Activated CD8-positive, alpha-beta memory T cell treated with anti-CD3 and anti-CD28 coated beads for 36 hours (primary cell): Measurements from ENCODE around the gene NRF1. TPM values are rescaled to one million over a fixed set of nuclear protein-coding genes. Genes with fewer than 3 reads are reported as not detected.
"Not testable (repeated sequence)": the region's sequence is repeated elsewhere in the genome, so short reads cannot be mapped to it uniquely, and the experiment has no call there.

ENCODE experiments used
- CTCF ChIA-PET: fragments of 350-600 bp; sonication (Branson Sonifier 250); formaldehyde crosslinking; loops from one replicate; lab custom pipeline; 2021; ENCODE audit warnings: antibody characterized with exemption; lab: Charles Lee
- POLR2A ChIA-PET: fragments of 350-600 bp; sonication (Branson Sonifier 250); formaldehyde crosslinking; loops from one replicate; lab custom pipeline; 2021; ENCODE audit warnings: antibody characterized with exemption; lab: Charles Lee
- total RNA-seq, 2 experiments: library from RNA; stranded (reverse); gene quantifications; one replicate each; pipeline ENCODE4 v1.2.3, GENCODE V29; 2021

The NRF1 gene
- total RNA-seq, 2 experiments from 2014 or later, result 21.8 to 23.3 TPM

DNA sequence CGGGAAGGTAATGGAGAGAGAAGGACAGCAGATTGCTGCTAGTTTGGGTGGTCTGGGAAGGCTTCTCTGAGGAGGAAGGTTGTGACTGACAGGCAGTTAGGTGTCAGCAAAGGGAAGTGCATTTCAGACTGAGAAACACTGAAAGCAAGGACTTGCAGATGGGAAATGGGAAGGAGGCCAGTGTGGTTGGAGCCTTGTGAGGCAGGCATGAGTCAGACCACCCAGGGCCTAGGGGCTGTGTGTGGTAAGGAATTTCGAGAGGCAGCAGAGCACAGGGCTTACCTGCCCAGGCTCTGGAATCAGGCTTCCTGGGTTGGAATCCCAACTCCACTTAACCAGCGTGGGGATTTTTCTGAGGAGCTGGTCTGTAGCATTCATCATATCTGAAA lies 53.5 kb downstream of the NRF1 start:
- CTCF ChIA-PET, result interaction anchor here (1.2 to 2.0 kb wide), 3 partner anchors 160 to 344 kb away, joined by 5 to 8 read pairs (median 5); no protein-coding TSS in a partner anchor
- POLR2A ChIA-PET, result no interaction called here

DNA sequence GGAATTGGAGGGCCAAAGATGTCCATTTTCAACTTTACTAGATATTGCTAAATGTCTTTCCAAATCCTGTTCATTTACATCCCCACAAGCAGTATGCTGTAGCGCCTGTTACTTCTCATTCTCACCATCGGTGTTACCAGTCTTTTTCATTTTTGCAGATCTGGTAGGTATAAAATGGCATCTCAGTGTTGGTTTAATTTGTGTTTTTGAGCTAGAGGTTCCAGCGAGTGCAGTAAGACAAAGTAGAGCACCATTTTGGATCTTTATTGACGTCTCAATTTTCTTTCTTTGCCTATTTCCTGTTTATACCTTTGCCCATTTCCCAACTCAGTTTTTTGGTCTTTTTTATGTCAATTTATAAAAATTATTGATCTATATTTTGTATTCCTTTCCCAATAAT lies 55.6 kb downstream of the NRF1 start:
- CTCF ChIA-PET, result interaction anchor here (1.0 kb wide), 1 partner anchor 43 kb away, joined by 3 read pairs; no protein-coding TSS in a partner anchor
- POLR2A ChIA-PET, result no interaction called here

DNA sequence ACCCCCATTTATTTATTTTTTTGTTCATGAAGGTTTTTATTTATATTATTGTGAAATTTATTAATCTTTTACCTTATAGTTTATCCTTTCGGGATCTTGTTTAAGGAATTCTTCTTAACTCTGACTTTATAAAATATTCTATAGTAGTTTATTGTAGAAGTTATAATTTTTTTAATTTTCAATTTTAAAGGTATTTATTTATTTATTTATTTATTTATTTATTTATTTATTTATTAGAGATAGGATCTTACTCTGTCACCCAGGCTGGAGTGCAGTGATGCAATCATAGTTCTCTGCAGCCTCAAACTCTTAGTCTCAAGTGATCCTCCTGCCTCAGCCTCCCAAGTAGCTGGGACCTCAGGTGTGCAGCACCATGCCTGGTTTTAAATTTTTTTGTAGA lies 56.0 kb downstream of the NRF1 start:
- ChIA-PET POLR2A (no interaction called here), CTCF (interaction anchor here (1.0 kb wide), 1 partner anchor 42 kb away, joined by 3 read pairs; no protein-coding TSS in a partner anchor)

DNA sequence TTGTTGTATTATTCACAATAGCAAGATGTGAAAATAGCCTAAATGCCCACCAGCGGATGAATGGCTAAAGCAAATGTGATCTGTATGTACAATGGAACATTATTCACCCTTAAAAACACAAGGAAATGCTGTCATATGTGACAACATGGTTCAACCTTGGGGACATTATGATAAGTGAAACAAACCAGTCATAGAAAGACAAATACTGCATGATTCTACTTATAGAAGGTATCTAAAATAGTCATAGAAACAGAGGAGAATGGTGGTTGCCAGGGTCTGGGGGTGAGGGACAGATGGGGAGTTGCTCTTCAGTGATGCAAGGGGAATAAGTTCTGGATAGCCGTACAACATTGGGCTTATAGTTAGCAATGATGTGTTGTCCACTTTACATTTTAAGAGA lies 58.4 kb downstream of the NRF1 start:
- CTCF ChIA-PET, result no interaction called here
- POLR2A ChIA-PET, result no interaction called here

DNA sequence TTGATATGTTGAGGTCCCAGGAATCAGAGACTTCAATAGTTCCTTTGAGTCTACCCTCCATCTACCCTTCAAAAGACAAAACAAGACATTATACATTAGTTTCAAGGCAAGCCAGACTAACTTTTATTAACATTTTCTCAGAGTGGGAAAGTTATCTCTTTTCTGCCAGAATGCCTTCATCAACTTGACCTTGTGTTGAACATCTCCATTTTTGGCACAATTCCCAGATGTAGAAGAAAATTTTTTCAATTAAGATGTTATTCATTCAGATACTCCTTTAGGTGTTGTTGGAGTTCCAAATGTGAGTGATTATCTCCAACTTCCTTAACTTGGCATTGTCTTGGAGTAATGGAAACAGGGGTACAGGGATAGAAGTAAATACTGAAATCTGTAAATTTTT lies 59.1 kb downstream of the NRF1 start:
- POLR2A ChIA-PET, result no interaction called here
- CTCF ChIA-PET, result no interaction called here

DNA sequence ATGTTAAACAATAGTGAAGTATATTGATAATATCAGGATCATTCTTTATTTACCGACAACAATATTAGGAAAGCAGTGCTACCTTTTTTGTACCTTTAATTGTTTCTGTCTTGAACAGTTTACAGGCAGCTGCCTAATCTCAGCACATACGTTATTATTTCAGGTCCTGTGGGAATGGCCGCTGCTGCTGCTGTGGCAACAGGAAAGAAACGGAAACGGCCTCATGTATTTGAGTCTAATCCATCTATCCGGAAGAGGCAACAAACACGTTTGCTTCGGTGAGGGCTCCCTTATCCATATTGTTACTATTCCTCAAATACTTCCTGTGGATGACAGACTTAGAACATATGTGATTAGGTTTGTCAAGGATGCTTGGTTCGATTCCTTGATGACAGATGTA lies 59.7 kb downstream of the NRF1 start:
- ChIA-PET CTCF (no interaction called here), POLR2A (no interaction called here)

DNA sequence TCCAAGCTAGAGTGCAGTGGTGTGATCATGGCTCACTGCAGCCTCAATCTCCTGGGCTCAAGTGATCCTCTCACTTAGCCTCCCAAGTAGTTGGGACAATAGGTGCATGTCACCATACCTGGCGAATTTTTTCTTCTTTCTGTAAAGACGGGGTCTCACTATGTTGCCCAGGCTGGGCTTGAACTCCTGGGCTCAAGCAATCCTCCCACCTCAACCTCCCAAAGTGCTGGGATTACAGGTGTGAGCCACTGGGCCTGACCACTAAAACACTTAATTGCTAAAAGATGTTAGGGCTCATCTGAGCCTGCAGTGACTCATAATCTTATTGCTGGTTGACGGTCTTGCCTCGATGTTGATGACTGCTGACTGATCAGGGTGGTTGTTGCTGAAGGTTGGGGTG lies 63.0 kb downstream of the NRF1 start:
- POLR2A ChIA-PET, CTCF ChIA-PET: not testable (repeated sequence)

DNA sequence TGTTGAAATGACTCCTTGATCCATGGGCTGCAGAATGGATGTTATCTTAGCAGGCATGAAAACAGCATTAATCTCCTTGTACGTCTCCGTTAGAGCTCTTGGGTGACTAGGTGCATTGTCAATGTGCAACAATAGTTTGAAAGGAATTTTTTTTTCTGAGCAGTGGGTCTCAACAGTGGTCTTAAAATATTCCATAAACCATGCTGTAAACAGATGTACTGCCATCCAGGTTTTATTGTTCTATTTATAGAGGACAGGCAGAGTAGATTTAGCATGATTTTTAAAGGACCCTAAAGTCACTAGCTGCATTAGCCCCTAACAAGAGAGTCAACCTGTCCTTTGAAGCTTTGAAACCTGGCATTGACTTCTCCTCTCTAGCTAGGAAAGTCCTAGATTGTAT lies 64.0 kb downstream of the NRF1 start:
- ChIA-PET CTCF (no interaction called here), POLR2A (no interaction called here)

DNA sequence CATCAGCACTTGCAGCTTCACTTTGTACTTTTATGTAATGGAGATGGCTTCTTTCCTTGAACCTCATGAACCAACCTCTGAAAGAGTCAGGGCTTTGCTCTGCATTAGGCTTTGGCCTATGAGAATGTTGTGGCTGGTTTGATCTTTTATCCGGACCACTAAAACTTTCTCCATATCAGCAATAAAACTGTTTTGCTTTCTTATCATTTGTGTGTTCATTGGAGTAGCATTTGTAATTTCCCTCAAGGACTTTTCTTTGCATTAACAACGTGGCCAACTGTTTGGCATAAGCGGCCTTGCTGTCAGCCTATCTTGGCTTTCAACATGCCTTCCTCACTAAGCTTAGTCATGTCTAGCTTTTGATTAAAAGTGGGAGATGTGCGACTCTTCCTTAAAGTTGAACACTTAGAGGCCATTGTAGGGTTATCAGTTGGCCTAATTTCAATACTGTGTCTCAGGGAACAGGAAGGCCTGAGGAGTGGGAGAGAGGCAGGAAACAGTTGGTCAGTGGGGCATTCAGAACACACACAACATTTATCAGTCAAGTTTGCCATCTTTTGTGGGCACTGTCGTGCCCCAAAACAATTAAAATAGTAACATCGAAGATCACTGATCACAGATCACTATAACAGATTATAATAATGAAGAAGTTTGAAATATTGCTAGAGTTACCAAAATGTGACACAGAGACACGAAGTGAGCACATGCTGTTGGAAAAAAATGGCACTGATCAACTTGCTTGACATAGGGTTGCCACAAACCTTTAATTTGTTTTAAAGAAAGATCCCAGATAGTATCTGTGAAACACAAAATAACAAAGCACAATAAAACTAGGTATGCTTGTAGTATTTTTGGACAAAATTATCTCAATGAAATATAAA lies 64.7 kb downstream of the NRF1 start:
- ChIA-PET CTCF (no interaction called here), POLR2A (no interaction called here)

DNA sequence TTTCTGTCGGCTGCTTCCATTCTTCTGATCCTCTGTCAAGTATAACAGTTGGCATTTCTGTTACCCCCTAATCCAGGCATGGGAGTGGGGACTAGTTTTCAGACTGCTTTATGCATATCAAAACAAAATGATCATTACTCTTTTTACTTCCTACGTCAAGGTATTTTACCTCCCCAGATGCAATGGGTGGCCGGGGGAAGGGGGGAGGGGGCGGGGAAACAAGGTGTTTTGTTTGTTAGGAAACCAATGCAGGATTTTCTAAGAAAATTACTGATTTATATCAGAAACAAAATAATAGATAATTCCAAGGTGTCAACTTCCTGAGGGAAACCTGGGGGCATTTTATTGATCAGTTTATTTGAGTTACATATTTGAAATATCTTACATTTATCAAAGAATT lies 66.3 kb downstream of the NRF1 start:
- POLR2A ChIA-PET, result no interaction called here
- CTCF ChIA-PET, result no interaction called here

DNA sequence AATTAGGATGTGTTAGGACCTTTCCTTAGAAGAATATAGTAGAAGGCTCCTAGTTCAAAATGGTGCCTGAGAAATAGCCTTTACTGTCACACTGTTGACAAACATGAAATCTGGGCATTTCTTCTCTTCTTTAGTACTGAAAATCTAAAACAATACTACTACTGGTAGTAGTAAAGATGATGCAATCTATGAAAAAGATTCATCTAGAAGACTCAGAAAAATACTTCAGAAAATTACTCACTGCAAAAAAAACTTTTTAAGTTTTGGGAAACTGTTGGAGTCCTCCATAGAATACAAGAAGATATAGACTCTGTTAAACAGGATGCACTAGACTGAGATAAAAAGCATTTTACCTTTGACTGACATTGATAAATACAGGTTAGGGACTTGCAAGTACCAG lies 67.1 kb downstream of the NRF1 start:
- ChIA-PET POLR2A (no interaction called here), CTCF (no interaction called here)

DNA sequence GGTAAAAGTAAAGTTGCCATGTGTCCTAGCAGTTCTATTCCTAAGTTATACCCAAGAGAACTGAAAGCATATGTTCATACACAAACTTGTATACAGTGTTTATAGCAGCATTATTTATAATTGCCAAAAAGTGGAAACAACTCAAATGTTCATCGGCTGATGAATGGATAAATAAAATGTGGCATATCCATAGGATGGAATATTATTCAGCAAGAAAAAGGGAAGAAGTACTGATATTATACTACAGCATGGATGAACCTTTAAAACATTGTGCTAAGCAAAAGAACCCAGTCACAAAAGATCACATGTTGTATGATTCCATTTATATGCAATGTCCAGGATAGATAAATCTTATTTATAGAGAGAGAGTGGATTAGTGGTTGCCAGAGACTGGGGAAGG lies 68.9 kb downstream of the NRF1 start:
- CTCF ChIA-PET, result no interaction called here
- POLR2A ChIA-PET, result no interaction called here

DNA sequence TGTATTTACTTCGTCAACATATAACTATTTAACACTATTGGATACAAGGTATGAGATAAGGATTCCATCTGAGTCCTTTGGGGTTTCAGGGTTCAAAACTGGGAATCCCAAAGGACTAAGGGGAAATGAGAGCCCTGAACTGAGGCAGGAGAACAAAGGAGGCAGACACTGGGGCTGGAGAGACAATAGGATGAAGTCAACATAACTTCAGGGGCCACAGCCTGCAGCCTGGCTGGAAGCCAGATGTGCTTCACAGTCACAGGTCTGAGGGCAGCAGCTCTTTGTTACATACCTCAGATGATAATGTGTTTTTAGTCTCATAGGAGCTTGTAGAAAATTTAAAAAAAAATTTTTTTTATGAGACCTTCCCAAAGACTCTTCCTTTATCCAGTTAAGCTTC lies 73.3 kb downstream of the NRF1 start:
- POLR2A ChIA-PET, result no interaction called here
- CTCF ChIA-PET, result no interaction called here

DNA sequence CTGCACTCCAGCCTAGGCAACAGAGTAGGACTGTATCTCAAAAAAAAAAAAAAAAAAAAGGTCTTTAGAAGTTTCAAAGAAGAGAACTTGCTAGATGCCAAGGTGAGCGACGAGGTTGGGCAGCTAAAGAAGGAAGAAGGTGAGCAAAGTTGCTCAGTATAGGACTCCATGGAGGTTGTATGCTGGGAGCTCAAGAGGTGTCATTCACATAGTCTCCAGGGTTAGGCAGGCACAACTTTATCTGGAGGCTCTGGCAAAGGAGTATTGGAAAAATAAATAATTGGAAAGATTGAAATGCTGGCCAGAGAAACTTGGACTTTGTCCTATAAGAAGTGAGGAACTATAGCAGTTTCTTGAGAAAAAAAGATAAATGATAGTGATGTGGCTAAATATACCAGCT lies 74.5 kb downstream of the NRF1 start:
- ChIA-PET CTCF (no interaction called here), POLR2A (no interaction called here)

DNA sequence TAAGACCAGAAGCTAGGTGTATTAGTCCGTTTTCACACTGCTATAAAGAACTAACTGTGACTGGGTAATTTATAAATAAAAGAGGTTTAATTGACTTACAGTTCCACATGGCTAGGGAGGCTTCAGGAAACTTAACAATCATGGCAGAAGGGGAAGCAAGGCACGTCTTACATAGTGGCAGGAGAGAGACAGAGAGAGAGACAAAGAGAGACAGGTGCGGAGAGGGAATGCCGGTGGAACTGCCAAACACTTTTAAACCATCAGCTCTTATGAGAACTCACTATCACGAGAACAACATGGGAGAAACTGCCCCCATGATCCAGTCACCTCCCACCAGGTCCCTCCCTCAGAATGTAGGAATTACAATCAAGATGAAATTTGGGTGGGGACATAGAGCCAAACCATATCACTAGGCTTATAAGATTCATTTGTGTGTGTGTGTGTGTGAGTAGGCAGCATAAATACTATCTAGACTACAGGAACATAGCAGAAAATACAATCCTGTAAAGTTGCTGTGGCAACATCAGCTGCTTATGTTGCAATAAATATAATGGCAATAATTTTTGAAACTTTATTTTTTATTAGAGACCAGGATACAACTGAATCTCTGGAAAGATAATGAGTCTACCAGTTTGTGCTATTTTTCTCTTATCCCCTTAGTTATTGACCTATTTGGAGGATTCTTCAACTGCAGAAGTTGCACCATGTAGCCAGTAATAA lies 77.1 kb downstream of the NRF1 start:
- ChIA-PET CTCF (no interaction called here), POLR2A (no interaction called here)

DNA sequence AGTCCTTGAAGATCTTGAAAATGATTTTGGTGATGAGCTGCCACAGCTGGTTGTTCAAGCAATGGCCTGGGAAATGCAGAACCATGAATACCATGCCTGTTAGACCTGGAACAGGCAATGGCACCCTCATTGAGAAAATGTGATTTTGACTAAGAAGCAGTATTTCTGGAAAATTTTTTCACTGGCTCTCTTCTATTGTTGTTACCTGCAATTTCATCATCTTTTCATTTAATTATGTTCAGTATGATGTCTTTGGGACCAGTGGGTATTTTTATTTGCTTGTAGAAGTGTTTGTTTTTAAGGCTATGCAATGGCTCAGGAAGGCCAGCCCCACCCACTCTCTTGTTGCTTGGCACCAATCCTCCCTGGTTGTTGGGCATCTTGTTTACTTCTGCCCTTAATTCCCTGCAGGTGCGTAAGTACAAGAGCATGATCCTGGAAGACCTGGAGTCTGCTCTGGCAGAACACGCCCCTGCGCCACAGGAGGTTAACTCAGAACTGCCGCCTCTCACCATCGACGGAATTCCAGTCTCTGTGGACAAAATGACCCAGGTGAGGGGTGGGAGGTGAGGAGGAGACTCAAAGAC lies 78.6 kb downstream of the NRF1 start:
- ChIA-PET CTCF (interaction anchor here (0.6 kb wide), 1 partner anchor 1904 kb away, joined by 5 read pairs; no protein-coding TSS in a partner anchor), POLR2A (no interaction called here)

DNA sequence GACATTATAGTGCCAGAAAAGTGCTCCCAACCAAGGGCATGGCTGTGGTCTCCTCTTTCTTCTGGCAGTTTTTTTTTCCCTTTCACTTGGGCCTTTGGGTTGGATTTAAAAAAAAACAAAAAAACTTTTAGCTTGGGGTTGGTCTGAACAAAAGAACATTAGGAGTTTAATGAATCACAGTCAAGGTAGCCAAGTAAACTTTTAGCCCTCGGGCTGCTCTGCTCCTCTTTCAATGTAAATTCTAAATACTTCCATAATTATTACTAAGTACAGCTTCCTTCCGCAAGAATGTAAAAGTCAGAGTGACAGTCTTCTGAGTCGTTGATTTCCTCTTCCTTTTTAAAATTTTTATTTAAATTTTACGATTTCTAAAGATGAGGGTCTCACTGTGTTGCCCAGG lies 79.2 kb downstream of the NRF1 start:
- CTCF ChIA-PET, result interaction anchor here (0.6 kb wide), 1 partner anchor 1903 kb away, joined by 5 read pairs; no protein-coding TSS in a partner anchor
- POLR2A ChIA-PET, result no interaction called here

DNA sequence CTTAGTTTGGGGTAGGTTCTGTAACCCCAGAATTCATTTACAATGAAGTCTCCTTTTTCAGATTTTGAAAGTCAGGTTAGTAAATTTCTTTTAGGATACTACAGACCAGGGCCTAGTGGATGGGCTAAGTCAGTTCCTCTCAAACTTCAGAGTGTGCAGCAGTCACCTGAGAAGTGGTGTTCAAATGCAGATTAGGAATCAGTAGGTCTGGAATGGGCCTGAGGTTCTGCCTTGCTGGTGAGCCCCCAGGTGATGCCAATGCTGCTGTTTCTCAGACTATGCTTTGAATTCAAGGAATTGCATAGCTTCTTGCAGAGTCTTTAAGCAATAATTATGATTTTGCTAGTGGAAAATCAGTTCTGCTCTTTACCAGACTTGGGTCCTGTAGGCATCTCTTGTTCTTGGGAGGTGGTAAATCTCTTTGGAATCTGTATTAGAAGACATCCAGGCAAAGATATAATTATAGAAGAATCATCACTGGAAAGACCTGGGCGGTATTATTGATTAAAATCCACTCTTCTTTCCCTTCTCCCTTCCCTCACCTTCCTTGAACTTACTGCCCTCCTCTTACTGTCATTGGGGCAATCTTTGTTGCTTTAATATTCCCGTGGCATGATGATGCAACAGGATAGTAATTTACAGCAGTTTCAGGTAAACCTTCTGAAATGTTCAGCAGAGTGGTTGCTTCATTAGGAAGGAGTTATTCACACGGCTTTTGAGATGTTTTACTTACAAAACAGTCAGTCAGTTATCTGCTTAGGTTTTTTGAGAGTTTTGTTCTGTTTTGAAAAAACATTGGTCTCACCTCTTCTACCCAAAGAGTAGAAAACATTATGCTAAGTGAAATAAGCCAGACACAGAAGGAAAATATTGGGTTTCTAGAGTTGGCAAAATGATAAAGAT lies 87.2 kb downstream of the NRF1 start:
- ChIA-PET CTCF (interaction anchor here (0.6 kb wide), 1 partner anchor 25 kb away, joined by 4 read pairs; no protein-coding TSS in a partner anchor), POLR2A (no interaction called here)

DNA sequence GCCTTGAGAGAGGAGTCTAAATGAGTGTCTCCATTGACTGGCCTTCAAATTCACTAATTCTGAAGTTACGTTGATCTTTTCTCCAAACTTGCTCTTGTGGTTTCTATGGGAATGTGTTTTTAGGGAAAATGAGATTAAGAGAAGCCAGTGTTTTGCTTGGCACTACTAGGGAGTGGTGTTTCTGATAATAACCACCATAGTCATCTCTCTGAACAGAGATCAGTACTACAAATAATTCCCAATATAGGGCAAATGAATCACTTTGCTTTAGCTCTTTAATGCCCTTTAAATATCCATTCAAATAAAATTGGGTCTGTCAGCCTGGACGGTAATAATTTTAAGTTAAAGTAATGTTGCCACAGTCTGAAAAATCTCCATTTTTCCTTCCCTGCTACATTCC lies 90.8 kb downstream of the NRF1 start:
- POLR2A ChIA-PET, result no interaction called here
- CTCF ChIA-PET, result no interaction called here
